ENCODE measurements around the gene RPS27.
"Not testable (repeated sequence)": the region's sequence is repeated elsewhere in the genome, so short reads cannot be mapped to it uniquely, and the experiment has no call there.

Gene RPS27

GRCh38 chr1:153961421-153961820 lies 29.1 kb upstream of the RPS27 start:
- DNase-seq (ENCODE audit: low spot score), result no peak

- DNase-seq (ENCODE audit: low spot score), result no peak
Measured at GRCh38 chr1:153962088-153963029, 28.2 kb upstream of the RPS27 start.

GRCh38 chr1:153963030-153963849 lies 27.3 kb upstream of the RPS27 start, which contains the start of gene SLC39A1:
SLC39A1 (minus strand) TSS chr1:153963537; CDS start chr1:153962715, 822 bp downstream.
- DNase-seq (ENCODE audit: low spot score), result peak; percentile 97

GRCh38 chr1:153963850-153964331 lies 26.7 kb upstream of the RPS27 start:
- DNase-seq (ENCODE audit: low spot score), result peak; percentile 63

GRCh38 chr1:153967107-153967999 lies 23.2 kb upstream of the RPS27 start, which contains the start of gene CREB3L4:
CREB3L4 (plus strand) TSS chr1:153967902; CDS start chr1:153968526, 624 bp downstream.
- DNase-seq (ENCODE audit: low spot score), result peak; percentile 93

GRCh38 chr1:153968000-153968363 lies 22.6 kb upstream of the RPS27 start:
- no peak for DNase-seq (ENCODE audit: low spot score)

GRCh38 chr1:153968408-153968807 lies 22.2 kb upstream of the RPS27 start:
- no peak for DNase-seq (ENCODE audit: low spot score)

GRCh38 chr1:153968972-153969371 lies 21.6 kb upstream of the RPS27 start:
- DNase-seq (ENCODE audit: low spot score), result no peak

- DNase-seq (ENCODE audit: low spot score), result no peak
Measured at GRCh38 chr1:153970346-153970745, 20.2 kb upstream of the RPS27 start.

- no peak for DNase-seq (ENCODE audit: low spot score)
Measured at GRCh38 chr1:153973071-153973470, 17.5 kb upstream of the RPS27 start.

GRCh38 chr1:153973525-153973924 lies 17.0 kb upstream of the RPS27 start:
- no peak for DNase-seq (ENCODE audit: low spot score)

GRCh38 chr1:153976819-153977249 lies 13.7 kb upstream of the RPS27 start:
- peak; percentile 47 for DNase-seq (ENCODE audit: low spot score)

- peak; percentile 96 for DNase-seq (ENCODE audit: low spot score)
Measured at GRCh38 chr1:153977250-153978240, 13.0 kb upstream of the RPS27 start, which contains the start of gene JTB. JTB (minus strand) TSS chr1:153977674; CDS start chr1:153977252, 422 bp downstream.

- DNase-seq (ENCODE audit: low spot score), result no peak
Measured at GRCh38 chr1:153978274-153978909, 12.2 kb upstream of the RPS27 start.

- not testable (repeated sequence) for DNase-seq (ENCODE audit: low spot score)
Measured at GRCh38 chr1:153979091-153979490, 11.5 kb upstream of the RPS27 start.

GRCh38 chr1:153981735-153982134 lies 8.8 kb upstream of the RPS27 start:
- DNase-seq (ENCODE audit: low spot score), result not testable (repeated sequence)

- no peak for DNase-seq (ENCODE audit: low spot score)
Measured at GRCh38 chr1:153984123-153984894, 6.3 kb upstream of the RPS27 start.

GRCh38 chr1:153985341-153985912 lies 5.1 kb upstream of the RPS27 start:
- no peak for DNase-seq (ENCODE audit: low spot score)
